GM19467 (cell line): ENCODE results near the gene MYH11.

ENCODE experiments used
- ATAC-seq: cut with Tn5 transposase; IDR thresholded peaks from one replicate; pipeline ENCODE4 v1.9.1; 2021; ENCODE audit warnings: mild to moderate bottlenecking, moderate library complexity; ENCODE audit not compliant: unreplicated experiment

The MYH11 gene

DNA sequence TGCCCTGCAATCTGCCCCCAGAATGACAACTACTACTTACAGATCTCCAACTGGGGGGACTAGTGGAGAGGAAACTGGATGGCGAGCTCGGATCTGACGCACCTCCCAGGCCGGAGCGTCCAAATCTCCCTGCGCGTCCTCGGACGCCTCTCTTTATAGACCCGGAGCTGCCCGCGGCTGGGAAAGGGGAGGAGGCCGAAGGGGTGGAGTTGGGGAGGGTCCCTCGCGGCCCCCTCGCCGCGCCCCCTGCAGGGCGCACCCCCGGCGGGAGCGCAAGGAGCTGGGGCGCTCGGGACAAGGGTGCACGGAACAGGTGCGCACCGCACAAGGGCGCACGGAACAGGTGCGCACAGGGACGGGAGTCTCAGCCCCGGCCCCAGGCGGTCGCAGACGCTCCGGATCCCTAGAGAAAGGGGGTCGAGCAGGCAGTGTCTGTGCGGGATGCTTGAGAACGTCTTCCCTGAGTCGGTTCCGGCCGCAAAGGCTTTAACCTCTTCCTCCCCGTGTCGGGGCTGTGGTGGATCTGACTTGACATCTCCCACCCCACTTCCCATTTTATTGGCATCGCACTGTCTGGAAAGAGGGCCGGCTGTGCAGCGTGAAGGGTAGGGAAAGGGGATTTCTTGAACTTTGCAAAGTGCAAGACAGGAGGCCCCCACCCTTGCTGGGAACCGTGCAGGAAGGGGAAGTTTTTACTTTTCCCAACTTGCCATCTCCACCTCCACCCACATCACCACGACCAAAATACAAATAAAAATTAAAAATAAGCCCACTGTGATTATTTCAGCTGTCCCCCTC is at the start of gene MYH11:
Gene MYH11 (minus strand): TSS at position 128 of the 798 bp plus-strand sequence. CDS start 18,776 bp downstream, outside the sequence.
- no peak for ATAC-seq

DNA sequence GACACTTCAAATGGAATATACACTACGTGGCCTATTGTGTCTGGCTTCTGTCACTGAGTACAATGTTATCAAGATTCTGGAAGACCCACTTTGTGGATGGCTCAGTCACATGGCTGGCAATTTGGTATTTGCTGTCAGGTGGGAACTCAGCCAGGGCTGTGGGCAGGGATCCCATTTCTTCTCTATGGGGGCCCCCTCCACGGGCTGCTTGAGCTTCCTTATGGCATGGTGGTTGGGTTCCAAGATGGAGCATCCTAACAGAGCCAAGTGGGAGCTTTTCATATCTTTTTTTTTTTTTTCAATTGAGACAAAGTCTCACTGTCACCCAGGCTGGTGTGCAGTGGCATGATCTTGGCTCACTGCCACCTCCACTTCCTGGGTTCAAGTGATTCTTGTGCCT is 49.6 kb upstream of the MYH11 start:
- no peak for ATAC-seq

- no peak for ATAC-seq
Measured at GRCh38 chr16:15903960-15904359, 47.1 kb upstream of the MYH11 start.

- ATAC-seq, result no peak
Measured at GRCh38 chr16:15900901-15901500, 44.2 kb upstream of the MYH11 start.

DNA sequence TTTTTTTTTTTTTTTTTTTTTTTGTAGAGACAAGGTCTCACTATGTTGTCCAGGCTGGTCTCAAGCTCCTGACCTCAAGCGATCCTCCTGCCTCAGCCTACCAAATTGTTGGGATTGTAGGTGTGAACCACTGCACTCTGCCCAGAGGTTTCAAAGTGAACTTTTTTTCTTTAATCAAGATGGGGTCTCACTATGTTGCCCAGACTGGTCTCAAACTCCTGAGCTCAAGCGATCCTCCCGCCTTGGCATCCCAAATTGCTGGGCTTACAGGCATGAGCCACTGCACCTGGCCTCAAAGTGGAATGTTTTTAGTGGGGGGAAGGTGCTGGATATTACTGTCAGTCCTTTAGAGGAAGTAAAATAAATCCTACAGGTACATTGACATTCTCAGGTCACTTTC is 43.5 kb upstream of the MYH11 start:
- no peak for ATAC-seq

DNA sequence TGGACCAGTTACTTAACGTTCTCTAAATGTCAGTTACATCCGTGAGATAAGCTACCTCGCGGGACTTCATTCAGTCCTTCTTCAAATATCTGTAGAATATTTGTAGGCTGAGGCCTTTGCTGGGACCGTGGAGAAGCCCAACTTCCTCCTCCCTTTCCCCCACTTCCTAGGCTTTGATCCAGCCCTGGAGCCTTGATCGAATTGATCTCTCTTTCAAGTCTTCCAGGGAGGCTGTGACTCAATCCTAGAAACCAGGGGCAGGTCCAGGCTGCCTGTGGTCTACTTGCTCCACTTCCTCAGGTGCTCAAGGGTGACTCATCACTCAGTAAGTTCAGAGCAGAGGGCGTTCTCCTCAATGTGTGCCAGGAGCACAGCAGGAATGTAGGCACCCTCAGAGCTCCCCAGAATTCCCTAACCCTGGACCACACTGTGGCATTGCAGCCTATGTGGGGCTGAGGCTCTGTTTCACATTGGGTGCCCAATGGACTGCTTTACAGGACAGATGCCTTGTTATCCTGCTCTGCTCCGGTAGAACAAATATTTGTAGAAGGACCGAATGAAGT is 42.8 kb upstream of the MYH11 start:
- ATAC-seq, result peak; percentile 48

- no peak for ATAC-seq
Measured at GRCh38 chr16:15898654-15899053, 41.8 kb upstream of the MYH11 start.

DNA sequence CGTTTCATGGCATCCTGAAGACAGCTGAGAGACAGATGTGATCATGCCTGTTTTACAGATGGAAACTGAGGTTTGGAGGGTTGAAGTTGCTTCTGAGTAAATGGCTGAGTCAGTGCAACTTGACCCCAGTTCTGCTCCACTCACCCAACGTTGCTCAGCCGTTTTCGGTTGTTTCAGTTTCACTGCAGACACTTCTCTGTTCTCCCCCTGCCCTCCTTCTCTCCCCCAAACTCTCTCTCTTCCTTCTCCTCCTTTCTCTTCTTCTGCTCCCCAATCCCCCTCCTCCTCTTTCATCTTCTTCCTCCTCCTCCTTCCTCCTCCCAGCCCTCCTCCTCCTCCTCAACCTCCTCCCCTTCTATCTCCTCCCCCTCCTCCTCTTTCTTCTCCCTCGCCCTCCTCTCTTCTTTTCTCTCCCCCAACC is 41.0 kb upstream of the MYH11 start:
- ATAC-seq, result peak; percentile 61

GRCh38 chr16:15897121-15897780 is 40.4 kb upstream of the MYH11 start:
- no peak for ATAC-seq

DNA sequence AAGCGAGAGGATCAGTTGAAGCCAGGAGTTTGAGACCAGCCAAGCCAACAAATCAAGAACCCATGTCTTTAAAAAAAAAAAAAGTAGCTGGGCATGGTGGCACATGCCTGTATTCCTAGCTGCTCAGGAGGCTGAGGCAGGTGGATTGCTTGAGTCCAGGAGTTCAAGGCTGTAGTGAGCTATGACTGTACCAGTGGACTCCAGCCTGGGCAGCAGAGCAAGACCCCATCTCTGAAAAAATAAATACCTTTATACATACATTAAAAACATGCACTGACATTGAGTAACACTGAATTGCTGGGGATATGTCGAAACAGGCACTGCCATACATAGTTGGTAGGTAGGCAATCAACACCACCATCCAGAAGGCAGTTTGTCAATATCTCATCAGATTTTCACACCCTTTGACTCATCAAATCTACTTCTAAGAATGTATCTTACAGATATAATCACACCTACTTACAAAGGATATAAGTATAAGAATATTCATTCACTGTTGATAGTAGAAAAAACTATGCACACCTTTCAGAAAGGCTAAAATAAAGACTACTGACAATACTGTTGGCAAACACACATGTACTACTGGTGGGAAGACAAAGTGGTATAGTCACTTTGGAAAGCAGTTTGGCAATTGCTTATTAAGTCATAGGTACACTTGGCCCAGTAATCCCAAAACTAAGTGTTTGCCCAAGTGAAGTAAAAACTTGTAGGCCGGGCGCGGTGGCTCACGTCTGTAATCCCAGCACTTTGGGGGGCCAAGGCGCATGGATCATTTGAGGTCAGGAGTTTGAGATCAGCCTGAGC is 37.9 kb upstream of the MYH11 start:
- no peak for ATAC-seq

- ATAC-seq, result no peak
Measured at GRCh38 chr16:15891508-15891907, 34.7 kb upstream of the MYH11 start.

DNA sequence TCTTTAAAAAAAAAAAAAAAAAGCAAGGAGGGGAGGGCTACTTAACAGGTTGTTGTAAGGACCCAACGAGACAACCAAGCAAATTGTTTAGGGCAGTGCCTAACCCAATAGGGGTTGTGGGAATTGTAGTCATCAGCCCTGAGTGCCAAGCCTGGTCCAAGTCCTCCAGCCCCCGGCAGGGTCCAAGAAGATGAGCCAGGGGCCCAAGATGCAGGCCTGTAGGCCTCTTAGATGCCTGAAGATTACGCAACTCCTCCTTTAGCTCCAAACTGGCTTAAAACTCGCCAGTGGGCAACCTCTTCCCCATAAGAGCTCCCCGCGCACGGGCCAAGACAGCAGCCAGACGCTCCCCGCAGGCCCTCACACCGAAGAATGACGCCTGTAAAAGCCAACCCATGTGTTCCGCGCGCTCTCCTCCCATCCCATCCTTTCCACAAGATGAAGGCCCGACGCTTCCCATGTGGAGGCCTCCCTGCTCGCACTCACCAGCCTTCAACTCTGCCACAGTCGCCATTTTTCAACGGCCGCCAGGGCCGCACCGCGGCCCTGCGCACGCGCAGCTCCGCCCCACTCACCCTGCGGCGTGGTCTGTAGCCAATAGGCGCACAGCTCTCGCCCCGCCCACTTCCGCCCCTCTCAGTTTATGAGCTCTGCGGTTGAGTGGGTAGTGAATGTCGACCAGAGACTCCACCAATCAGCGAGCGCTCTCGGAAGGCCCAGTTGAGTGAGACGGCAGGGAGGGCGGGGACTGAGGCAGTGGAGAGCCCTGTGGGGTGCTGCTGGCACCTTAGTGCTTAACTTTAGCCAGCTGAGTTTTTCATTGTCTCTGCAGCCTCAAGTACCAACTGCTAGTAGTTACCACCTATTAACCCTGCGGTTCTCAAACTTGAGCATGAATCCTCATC is 31.5 kb upstream of the MYH11 start, which contains the start of gene CEP20:
Gene CEP20 (minus strand): TSS at position 532 of the 905 bp plus-strand sequence. CDS start 18 bp downstream, at position 514.
- peak; percentile 96 for ATAC-seq

GRCh38 chr16:15887283-15887682 is 30.5 kb upstream of the MYH11 start:
- no peak for ATAC-seq

GRCh38 chr16:15886078-15886477 is 29.2 kb upstream of the MYH11 start:
- no peak for ATAC-seq

DNA sequence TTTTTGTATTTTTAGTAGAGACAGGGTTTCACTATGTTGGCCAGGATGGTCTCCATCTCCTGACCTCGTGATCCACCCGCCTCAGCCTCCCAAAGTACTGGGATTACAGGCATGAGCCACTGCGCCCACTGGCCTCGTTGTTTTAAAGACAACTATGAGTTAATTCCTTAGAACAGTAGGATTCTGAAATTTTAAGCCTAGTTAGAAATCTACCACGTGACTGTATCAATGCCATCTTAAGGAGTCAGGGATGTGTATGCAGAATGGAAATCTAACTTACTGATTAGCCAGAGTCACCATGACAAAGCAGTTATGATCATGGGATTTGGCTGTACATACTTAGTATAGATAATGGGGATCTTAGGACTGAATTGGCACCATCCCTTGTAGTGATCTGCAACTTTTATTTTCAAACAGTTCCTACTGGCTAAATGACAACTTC is 28.8 kb upstream of the MYH11 start:
- no peak for ATAC-seq

DNA sequence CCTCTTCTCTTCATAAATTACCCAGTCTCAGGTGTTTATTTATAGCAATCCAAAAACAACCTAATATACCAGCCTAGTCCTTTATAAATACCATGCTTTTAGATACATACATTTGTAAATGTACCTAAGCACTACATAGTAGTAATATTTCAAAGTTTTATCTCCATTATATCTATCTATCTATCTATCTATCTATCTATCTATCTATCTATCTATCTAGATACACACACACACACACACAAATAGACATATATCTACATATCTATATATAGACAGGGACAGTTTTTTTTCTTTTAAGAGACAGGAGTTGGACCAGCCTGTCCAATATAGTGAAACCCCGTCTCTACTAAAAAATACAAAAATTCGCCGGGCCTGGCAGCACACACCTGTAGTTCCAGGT is 25.7 kb upstream of the MYH11 start:
- ATAC-seq, result no peak

DNA sequence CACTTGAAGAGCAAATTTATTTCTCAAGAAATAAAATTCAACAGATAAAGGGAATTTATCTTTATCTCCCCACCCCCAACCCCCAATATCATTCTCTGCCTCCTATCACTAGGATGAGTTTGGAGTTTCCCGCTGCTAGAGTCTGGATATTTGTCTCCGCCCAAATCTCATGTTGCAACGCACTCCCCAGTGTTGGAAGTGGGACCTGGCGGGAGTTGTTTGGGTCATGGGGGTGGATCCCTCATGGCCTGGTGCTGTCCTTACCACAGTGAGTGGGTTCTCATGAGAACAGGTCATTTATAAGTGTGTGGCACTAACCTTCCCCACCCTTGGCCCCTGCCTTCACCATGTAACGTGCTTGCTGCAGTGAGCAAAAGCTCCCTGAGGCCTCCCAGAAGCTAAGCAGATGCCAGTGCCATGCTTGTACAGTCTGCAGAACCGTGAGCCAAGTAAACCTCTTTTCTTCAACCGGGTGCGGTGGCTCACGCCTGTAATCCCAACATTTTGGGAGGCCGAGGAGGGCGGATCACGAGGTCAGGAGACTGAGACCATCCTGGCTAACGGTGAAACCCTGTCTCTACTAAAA is 25.1 kb upstream of the MYH11 start:
- ATAC-seq, result no peak

GRCh38 chr16:15880434-15881308 is 23.8 kb upstream of the MYH11 start:
- ATAC-seq, result no peak
